Keratinocyte (primary cell): ENCODE data around the gene PTPRT. TPM values are rescaled to one million over a fixed set of nuclear protein-coding genes. Genes with fewer than 3 reads are reported as not detected.

ENCODE experiments used
- DNase-seq: peaks from one replicate; pipeline ENCODE4 v3.0.0-alpha.2; 2011; ENCODE audit warnings: low read depth, missing footprints, low spot score
- FAIRE-seq: peaks from 2 replicates; lab custom pipeline; 2011; peaks lifted over from hg19 to GRCh38; lab: Jason Lieb, UNC
- H2AFZ ChIP-seq: 2 replicates; pipeline ENCODE4 v1.6.0; 2012; ENCODE audit warnings: low read length, control low read depth, inconsistent platforms; ENCODE audit not compliant: control insufficient read depth
- H3K27ac ChIP-seq: 2 replicates; pipeline ENCODE4 v1.5.1; 2011; ENCODE audit warnings: low read length; ENCODE audit not compliant: control insufficient read depth, insufficient read depth
- H3K27me3 ChIP-seq: 3 replicates; pipeline ENCODE4 v1.6.0; 2011; ENCODE audit warnings: low read length; ENCODE audit not compliant: control insufficient read depth, insufficient read depth; ENCODE audit errors: extremely low read depth
- H3K36me3 ChIP-seq, 2 experiments: 2 replicates in 1 of 2; 3 replicates in 1 of 2; pipeline ENCODE4 v1.5.1; 2011; ENCODE audit warnings: low read length in 2 of 2, mild to moderate bottlenecking in 1 of 2; ENCODE audit not compliant: control insufficient read depth in 2 of 2, insufficient read depth in 2 of 2; ENCODE audit errors: extremely low read depth in 1 of 2
- H3K4me1 ChIP-seq: 3 replicates; pipeline ENCODE4 v1.5.1; 2011; ENCODE audit warnings: low read length; ENCODE audit not compliant: control insufficient read depth, insufficient read depth; ENCODE audit errors: extremely low read depth
- H3K4me2 ChIP-seq: 3 replicates; pipeline ENCODE4 v1.6.0; 2011; ENCODE audit warnings: low read depth, low read length; ENCODE audit not compliant: control insufficient read depth, insufficient read depth; ENCODE audit errors: extremely low read depth
- H3K4me3 ChIP-seq, 3 experiments: fragments of 200-600 bp in 1 of 3; sonication (generic) in 1 of 3; 2 replicates in 2 of 3; 3 replicates in 1 of 3; pipeline ENCODE4 v1.5.1; 2011 to 2016; ENCODE audit warnings: low read length in 3 of 3, mild to moderate bottlenecking in 3 of 3, control low read depth in 2 of 3, inconsistent platforms in 1 of 3, low read depth in 1 of 3, mixed read lengths in 1 of 3, mixed run types in 1 of 3, moderate library complexity in 1 of 3; ENCODE audit not compliant: control insufficient read depth in 2 of 3, insufficient read depth in 2 of 3; ENCODE audit errors: extremely low read depth in 1 of 3
- H3K79me2 ChIP-seq: 2 replicates; pipeline ENCODE4 v1.6.0; 2012; ENCODE audit warnings: low read length; ENCODE audit not compliant: control insufficient read depth, insufficient read depth
- H3K9ac ChIP-seq: 3 replicates; pipeline ENCODE4 v1.6.0; 2011; ENCODE audit warnings: low read length; ENCODE audit not compliant: control insufficient read depth, insufficient read depth; ENCODE audit errors: extremely low read depth
- H3K9me1 ChIP-seq: 3 replicates; pipeline ENCODE4 v1.6.0; 2011; ENCODE audit warnings: low read length; ENCODE audit not compliant: control insufficient read depth, insufficient read depth; ENCODE audit errors: extremely low read depth
- H3K9me3 ChIP-seq: 2 replicates; pipeline ENCODE4 v1.5.1; 2012; ENCODE audit warnings: low read depth, low read length; ENCODE audit not compliant: control insufficient read depth
- H4K20me1 ChIP-seq: 3 replicates; pipeline ENCODE4 v1.6.0; 2011; ENCODE audit warnings: low read length; ENCODE audit not compliant: control insufficient read depth, insufficient read depth; ENCODE audit errors: extremely low read depth
- EZH2 ChIP-seq: IDR thresholded peaks from one replicate; pipeline ENCODE4 v1.6.1; 2012; ENCODE audit warnings: inconsistent platforms, mild to moderate bottlenecking, low read length, moderate library complexity
- dilution Hi-C: fragments of 300-500 bp; cut with MboI; formaldehyde crosslinking; loops from one replicate; pipeline ENCODE4 v1.7.0; 2020; ENCODE audit warnings: low sequenced_read_pairs; ENCODE audit not compliant: extremely low pct_ligation_motif_present
- polyA plus RNA-seq, 5 experiments: library from polyadenylated mRNA; depleted of rRNA in 3 of 5; stranded (reverse) in 3 of 5; stranded (forward) in 1 of 5; unstranded in 1 of 5; fragments of >200 nt; gene quantifications; 1 replicate in 1 of 5; 2 replicates in 3 of 5; 3 replicates in 1 of 5; pipeline versions ENCODE4 v1.2.1 to v1.2.3, GENCODE V29; 2011 to 2012; ENCODE audit warnings: missing spikeins in 2 of 5, low read depth in 1 of 5, low replicate concordance in 1 of 5
- TF ChIP-seq, protein P1 (sequence below), 3 experiments: IDR thresholded peaks in 1 of 3; conservative IDR thresholded peaks in 1 of 3; optimal IDR thresholded peaks in 1 of 3; 2 replicates in 2 of 3; 3 replicates in 1 of 3; pipeline versions ENCODE3 to v1.5.1; 2011; ENCODE audit warnings: low read length in 3 of 3, mild to moderate bottlenecking in 3 of 3, moderate library complexity in 2 of 3, control low read depth in 1 of 3, inconsistent platforms in 1 of 3; ENCODE audit not compliant: insufficient read depth in 2 of 3; ENCODE audit errors: extremely low read depth in 1 of 3

Gene PTPRT
- polyA plus RNA-seq, 1 donor (not counting 4 experiments of a cell fraction or from before 2014, with no cell fraction given) = not detected

DNA sequence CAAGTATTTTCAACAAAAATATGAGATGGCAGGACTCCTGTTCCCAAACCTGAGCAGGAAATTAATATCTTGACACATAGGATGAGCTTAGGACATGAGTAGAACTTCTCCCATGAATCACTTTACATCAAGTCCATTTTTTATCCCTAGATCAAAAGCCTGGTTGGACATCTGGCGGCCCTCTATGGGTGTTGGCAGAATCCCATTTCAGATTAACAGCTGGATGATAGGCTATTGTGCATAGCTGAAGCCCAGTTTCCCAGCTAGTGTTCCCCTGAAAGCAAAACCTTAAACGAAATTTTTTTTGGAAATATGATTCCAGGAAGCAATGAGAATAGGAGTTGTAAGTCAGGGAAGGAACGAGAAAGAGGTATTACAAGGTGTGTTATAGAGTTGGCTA, 1122.1 kb downstream of the PTPRT start:
- H3K36me3 ChIP-seq = no peaks in the 10 kb centered on the region
- H3K4me1 ChIP-seq = no peaks in the 10 kb centered on the region
- H3K9ac ChIP-seq = no peak overlapping the region
- H3K9me1 ChIP-seq = no peaks in the 10 kb centered on the region
- no peaks in the 10 kb centered on the region for H3K27me3 ChIP-seq
- dilution Hi-C loops = no loop called here
- no peak for TF ChIP-seq EZH2
- TF ChIP-seq, protein P1, sequence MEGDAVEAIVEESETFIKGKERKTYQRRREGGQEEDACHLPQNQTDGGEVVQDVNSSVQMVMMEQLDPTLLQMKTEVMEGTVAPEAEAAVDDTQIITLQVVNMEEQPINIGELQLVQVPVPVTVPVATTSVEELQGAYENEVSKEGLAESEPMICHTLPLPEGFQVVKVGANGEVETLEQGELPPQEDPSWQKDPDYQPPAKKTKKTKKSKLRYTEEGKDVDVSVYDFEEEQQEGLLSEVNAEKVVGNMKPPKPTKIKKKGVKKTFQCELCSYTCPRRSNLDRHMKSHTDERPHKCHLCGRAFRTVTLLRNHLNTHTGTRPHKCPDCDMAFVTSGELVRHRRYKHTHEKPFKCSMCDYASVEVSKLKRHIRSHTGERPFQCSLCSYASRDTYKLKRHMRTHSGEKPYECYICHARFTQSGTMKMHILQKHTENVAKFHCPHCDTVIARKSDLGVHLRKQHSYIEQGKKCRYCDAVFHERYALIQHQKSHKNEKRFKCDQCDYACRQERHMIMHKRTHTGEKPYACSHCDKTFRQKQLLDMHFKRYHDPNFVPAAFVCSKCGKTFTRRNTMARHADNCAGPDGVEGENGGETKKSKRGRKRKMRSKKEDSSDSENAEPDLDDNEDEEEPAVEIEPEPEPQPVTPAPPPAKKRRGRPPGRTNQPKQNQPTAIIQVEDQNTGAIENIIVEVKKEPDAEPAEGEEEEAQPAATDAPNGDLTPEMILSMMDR (optimal IDR thresholded peaks at IDR 0.05 in 1 of 3, IDR thresholded peaks at IDR 0.05 in 1 of 3, conservative IDR thresholded peaks at IDR 0.05 in 1 of 3; ENCODE audit: extremely low read depth in 1 of 3, insufficient read depth in 2 of 3, low read length in 3 of 3) = no peak
- no peak overlapping the region for H2AFZ ChIP-seq
- H3K9me3 ChIP-seq = no peaks in the 10 kb centered on the region
- H4K20me1 ChIP-seq = no peaks in the 10 kb centered on the region
- no peak overlapping the region for H3K4me2 ChIP-seq
- no peak overlapping the region for H3K27ac ChIP-seq
- DNase-seq = no peak
- no peak for FAIRE-seq
- H3K79me2 ChIP-seq = no peaks in the 10 kb centered on the region
- no peak overlapping the region for H3K4me3 ChIP-seq

DNA sequence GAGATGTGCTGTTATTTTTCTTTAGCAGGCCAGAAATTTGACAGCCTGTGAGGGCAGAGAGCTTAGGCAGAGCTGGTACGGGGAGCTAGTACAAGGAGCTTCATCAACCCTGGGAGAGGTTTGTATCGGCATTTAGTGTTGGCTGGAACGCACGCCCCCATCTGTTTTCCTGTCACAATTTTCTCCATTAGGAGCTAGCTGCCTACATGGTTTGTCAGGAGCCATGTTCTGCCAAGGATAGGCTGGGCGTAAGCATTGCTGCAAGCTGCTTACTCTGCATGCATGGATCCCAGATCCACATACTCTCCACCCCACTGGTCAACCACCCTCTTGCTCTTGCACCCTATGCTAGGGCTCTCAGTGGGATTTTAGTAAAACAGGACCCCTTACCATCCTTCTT, 1122.5 kb downstream of the PTPRT start:
- DNase-seq = no peak
- Histone ChIP-seq H2AFZ (no peak overlapping the region), H3K36me3 (no peaks in the 10 kb centered on the region), H3K27ac (no peak overlapping the region), H3K4me2 (no peak overlapping the region), H3K79me2 (no peaks in the 10 kb centered on the region), H3K4me1 (no peaks in the 10 kb centered on the region), H3K4me3 (no peak overlapping the region), H3K9me3 (no peaks in the 10 kb centered on the region), H3K27me3 (no peaks in the 10 kb centered on the region), H4K20me1 (no peaks in the 10 kb centered on the region), H3K9ac (no peak overlapping the region), H3K9me1 (no peaks in the 10 kb centered on the region)
- FAIRE-seq = no peak
- dilution Hi-C loops = no loop called here
- TF ChIP-seq, protein P1 (optimal IDR thresholded peaks at IDR 0.05 in 1 of 3, IDR thresholded peaks at IDR 0.05 in 1 of 3, conservative IDR thresholded peaks at IDR 0.05 in 1 of 3; ENCODE audit: extremely low read depth in 1 of 3, insufficient read depth in 2 of 3, low read length in 3 of 3) = no peak
